K562 treated with DMSO at 1 percent for 4 hours (cell line): ENCODE measurements around the gene LIPI. TPM values are rescaled to one million over a fixed set of nuclear protein-coding genes. Genes with fewer than 3 reads are reported as not detected.

Experiments used
- total RNA-seq: library from RNA; unstranded; fragments of 300-600 nt; gene quantifications from 2 replicates; pipeline ENCODE4 v1.2.3, GENCODE V29; 2022; ENCODE audit not compliant: insufficient read depth

LIPI gene
- not detected in 2 replicates for total RNA-seq

GRCh38 chr21:14210738-14211137, at the start of gene LIPI:
Gene LIPI (minus strand): TSS chr21:14210955. CDS start chr21:14210845, 110 bp downstream.

GRCh38 chr21:14215971-14216641, 5.4 kb upstream of the LIPI start, which contains the start of gene RBM11:
Gene RBM11 (plus strand): TSS chr21:14216157. CDS start chr21:14216187, 30 bp downstream.

Other genes starting within 250 kb of the LIPI start
- 1.8 and 3.5 TPM in 2 replicates for gene RBM11, start 5.2 kb upstream of the LIPI start, total RNA-seq
- gene HSPA13, start 172.2 kb upstream of the LIPI start, total RNA-seq, result 24.7 and 27.7 TPM in 2 replicates